ENCODE measurements around the gene TTBK2.

GRCh38 chr15:42858999-42859789 lies 61.4 kb downstream of the TTBK2 start:
- TF ChIP-seq, protein P1, sequence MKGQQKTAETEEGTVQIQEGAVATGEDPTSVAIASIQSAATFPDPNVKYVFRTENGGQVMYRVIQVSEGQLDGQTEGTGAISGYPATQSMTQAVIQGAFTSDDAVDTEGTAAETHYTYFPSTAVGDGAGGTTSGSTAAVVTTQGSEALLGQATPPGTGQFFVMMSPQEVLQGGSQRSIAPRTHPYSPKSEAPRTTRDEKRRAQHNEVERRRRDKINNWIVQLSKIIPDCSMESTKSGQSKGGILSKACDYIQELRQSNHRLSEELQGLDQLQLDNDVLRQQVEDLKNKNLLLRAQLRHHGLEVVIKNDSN (IDR thresholded peaks at IDR 0.05): no peak
- no peak for TF ChIP-seq ZBTB7A (IDR thresholded peaks at IDR 0.05; ENCODE audit: low read depth)
- no peak for TF ChIP-seq MAX (IDR thresholded peaks at IDR 0.05)
- TF ChIP-seq TAF1 (IDR thresholded peaks at IDR 0.05; ENCODE audit: low read depth): no peak
- TF ChIP-seq EP300 (IDR thresholded peaks at IDR 0.05; ENCODE audit: borderline replicate concordance): no peak
- no peak for TF ChIP-seq YY1 (IDR thresholded peaks at IDR 0.05; ENCODE audit: low read depth)
- no peak for TF ChIP-seq RAD21 (IDR thresholded peaks at IDR 0.05; ENCODE audit: low read depth)
- no peak for TF ChIP-seq CEBPB (IDR thresholded peaks at IDR 0.05)
- TF ChIP-seq TEAD4 (IDR thresholded peaks at IDR 0.05): no peak
- no peak for TF ChIP-seq EGR1 (IDR thresholded peaks at IDR 0.05)

Data from Ishikawa (cell line).